ENCODE data around the gene CDC20B. TPM values are rescaled to one million over a fixed set of nuclear protein-coding genes. Genes with fewer than 3 reads are reported as not detected.

The CDC20B gene
- polyA plus RNA-seq, 2 of the 4 experiments (the other 2 are of a cell fraction), result 0.05 TPM; not detected in 1

DNA sequence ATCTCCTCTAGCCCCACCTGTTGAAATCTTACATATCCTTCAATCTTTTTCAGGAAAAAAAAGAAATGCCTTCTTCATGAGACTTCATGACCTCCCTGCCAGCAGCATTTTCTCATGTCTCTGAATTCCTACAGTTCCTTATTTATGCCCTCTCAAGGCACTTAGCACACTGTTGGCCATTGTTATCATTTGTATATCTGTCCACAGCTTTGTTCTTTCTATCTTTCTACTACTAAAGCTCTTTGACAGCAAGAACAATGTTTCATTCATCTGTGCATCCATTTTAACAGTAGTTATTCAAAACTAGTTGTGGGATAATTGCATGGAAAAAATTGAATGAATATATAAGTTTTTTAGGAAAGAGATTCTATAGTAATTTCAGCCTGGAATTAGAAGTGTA, 91.4 kb downstream of the CDC20B start:
- peaks cover 5% of the 10 kb centered on the region; the same call in 1 of the 3 replicates for H3K9me3 ChIP-seq
- FAIRE-seq (no peak), ATAC-seq (no peak), DNase-seq (ENCODE audit: low read depth in 1 of 2, low spot score in 1 of 2) (no peak)
- TF ChIP-seq PHF8 (IDR thresholded peaks at IDR 0.05; ENCODE audit: borderline replicate concordance, low read depth) (no peak), JUN (IDR thresholded peaks at IDR 0.05) (no peak), SMC3 (IDR thresholded peaks at IDR 0.05) (no peak), NFE2L2 (conservative IDR thresholded peaks at IDR 0.05; ENCODE audit: low read length) (no peak), ZFP36 (IDR thresholded peaks at IDR 0.05; ENCODE audit: borderline replicate concordance, partially characterized antibody) (no peak), ZC3H11A (IDR thresholded peaks at IDR 0.05) (no peak), CHD4 (IDR thresholded peaks at IDR 0.05; ENCODE audit: borderline replicate concordance) (no peak), CBX2 (IDR thresholded peaks at IDR 0.05; ENCODE audit: borderline replicate concordance, low read depth) (no peak)
- TF ChIP-seq, protein P1, sequence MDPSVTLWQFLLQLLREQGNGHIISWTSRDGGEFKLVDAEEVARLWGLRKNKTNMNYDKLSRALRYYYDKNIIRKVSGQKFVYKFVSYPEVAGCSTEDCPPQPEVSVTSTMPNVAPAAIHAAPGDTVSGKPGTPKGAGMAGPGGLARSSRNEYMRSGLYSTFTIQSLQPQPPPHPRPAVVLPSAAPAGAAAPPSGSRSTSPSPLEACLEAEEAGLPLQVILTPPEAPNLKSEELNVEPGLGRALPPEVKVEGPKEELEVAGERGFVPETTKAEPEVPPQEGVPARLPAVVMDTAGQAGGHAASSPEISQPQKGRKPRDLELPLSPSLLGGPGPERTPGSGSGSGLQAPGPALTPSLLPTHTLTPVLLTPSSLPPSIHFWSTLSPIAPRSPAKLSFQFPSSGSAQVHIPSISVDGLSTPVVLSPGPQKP (IDR thresholded peaks at IDR 0.05; ENCODE audit: low read depth, low read length), result no peak
- TF ChIP-seq, protein P2, sequence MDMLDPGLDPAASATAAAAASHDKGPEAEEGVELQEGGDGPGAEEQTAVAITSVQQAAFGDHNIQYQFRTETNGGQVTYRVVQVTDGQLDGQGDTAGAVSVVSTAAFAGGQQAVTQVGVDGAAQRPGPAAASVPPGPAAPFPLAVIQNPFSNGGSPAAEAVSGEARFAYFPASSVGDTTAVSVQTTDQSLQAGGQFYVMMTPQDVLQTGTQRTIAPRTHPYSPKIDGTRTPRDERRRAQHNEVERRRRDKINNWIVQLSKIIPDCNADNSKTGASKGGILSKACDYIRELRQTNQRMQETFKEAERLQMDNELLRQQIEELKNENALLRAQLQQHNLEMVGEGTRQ (IDR thresholded peaks at IDR 0.05), result no peak
- no peak overlapping the region for H3K4me2 ChIP-seq
- H3K4me1 ChIP-seq, result no peaks in the 10 kb centered on the region
- ChIA-PET POLR2A (no interaction called here), CTCF (interaction anchor here (0.8 kb wide), 1 partner anchor 592 kb away, joined by 3 read pairs; no protein-coding TSS in a partner anchor)
- no peak overlapping the region for H3K27ac ChIP-seq
- no peak overlapping the region for H3K4me3 ChIP-seq

DNA sequence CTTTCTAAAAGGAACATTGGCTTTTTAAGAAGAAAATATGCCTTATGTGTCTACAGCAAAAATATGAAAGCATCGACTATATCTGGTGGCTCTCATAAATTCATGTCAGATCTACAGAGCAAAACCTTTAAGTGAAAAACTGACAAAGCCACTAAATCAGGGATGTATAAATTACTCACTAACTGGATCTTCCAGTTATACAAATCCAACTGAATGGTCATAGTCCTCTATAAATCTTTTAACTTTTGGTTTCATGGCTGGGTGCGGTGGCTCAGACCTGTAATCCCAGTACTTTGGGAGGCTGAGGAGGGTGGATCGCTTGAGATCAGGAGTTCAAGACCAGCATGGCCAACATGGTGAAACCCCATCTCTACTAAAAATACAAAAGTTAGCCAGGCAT, 99.8 kb downstream of the CDC20B start:
- no peak for FAIRE-seq
- CTCF ChIA-PET, result no interaction called here
- 42% methylated on average over 3 of the region's 3 CpGs for WGBS (ENCODE audit: missing lambda C conversion rate)

GRCh38 chr5:55072666-55073065, 100.3 kb downstream of the CDC20B start:
- H3K4me1 ChIP-seq, result no peaks in the 10 kb centered on the region
- no peak for TF ChIP-seq TP53 (CRISPR knock-in tag; IDR thresholded peaks at IDR 0.05)
- no peak for TF ChIP-seq RAD21 (conservative IDR thresholded peaks at IDR 0.05 in 1 of 2, IDR thresholded peaks at IDR 0.05 in 1 of 2)
- TF ChIP-seq CHD4 (IDR thresholded peaks at IDR 0.05; ENCODE audit: borderline replicate concordance), result no peak
- no peak for TF ChIP-seq EHMT2 (IDR thresholded peaks at IDR 0.05; ENCODE audit: low read depth)
- H3K9me3 ChIP-seq, result no peaks in the 10 kb centered on the region
- ChIA-PET POLR2A (no interaction called here), CTCF (interaction anchor here (1.1 kb wide), 1 partner anchor 166 kb away, joined by 3 read pairs; no protein-coding TSS in a partner anchor)
- no peak overlapping the region for H3K27ac ChIP-seq
- H3K4me2 ChIP-seq, result no peak overlapping the region
- no peak overlapping the region for H3K4me3 ChIP-seq
- ATAC-seq, result no peak
- FAIRE-seq, result no peak
- WGBS (ENCODE audit: missing lambda C conversion rate), result 1% methylated on average over 2 of the region's 2 CpGs
- no peak for DNase-seq (ENCODE audit: low read depth in 1 of 2, low spot score in 1 of 2)

More for the DNA sequence above, 99.8 kb downstream of the CDC20B start:
- no peak for ATAC-seq
- no peaks in the 10 kb centered on the region for H3K9me3 ChIP-seq
- DNase-seq (ENCODE audit: low read depth in 1 of 2, low spot score in 1 of 2), result no peak
- H3K4me2 ChIP-seq, result no peak overlapping the region
- H3K4me3 ChIP-seq, result no peak overlapping the region
- H3K4me1 ChIP-seq, result no peaks in the 10 kb centered on the region
- H3K27ac ChIP-seq, result no peak overlapping the region
- no peak for TF ChIP-seq HES2 (IDR thresholded peaks at IDR 0.05)
- POLR2A ChIA-PET, result no interaction called here

- Histone ChIP-seq H3K4me2 (no peak overlapping the region), H3K27ac (no peak overlapping the region), H3K4me3 (no peak overlapping the region), H3K4me1 (no peaks in the 10 kb centered on the region), H3K9me3 (no peaks in the 10 kb centered on the region)
- ChIA-PET CTCF (interaction anchor here (1.1 kb wide), 1 partner anchor 165 kb away, joined by 3 read pairs; no protein-coding TSS in a partner anchor), POLR2A (no interaction called here)
- FAIRE-seq (no peak), ATAC-seq (no peak), DNase-seq (ENCODE audit: low read depth in 1 of 2, low spot score in 1 of 2) (no peak)
- no peak for TF ChIP-seq RFX5 (IDR thresholded peaks at IDR 0.05)
- no peak for TF ChIP-seq POLR2A (IDR thresholded peaks at IDR 0.05; ENCODE audit: low read length)
- TF ChIP-seq RAD21 (conservative IDR thresholded peaks at IDR 0.05 in 1 of 2, IDR thresholded peaks at IDR 0.05 in 1 of 2), result no peak
- TF ChIP-seq RARB (CRISPR knock-in tag; IDR thresholded peaks at IDR 0.05), result no peak
- TF ChIP-seq PHF8 (IDR thresholded peaks at IDR 0.05; ENCODE audit: borderline replicate concordance, low read depth), result no peak
- 0% methylated on average over 1 of the region's 1 CpG for WGBS (ENCODE audit: missing lambda C conversion rate)
Observed at GRCh38 chr5:55071413-55071812, 101.6 kb downstream of the CDC20B start.

Data from A549 (cell line).